ENCODE measurements around the gene NYAP1.

- TF ChIP-seq CTCF (IDR thresholded peaks at IDR 0.05), result no peak
- no peak for TF ChIP-seq POLR2A (IDR thresholded peaks at IDR 0.05)
- TF ChIP-seq POLR2AphosphoS5 (IDR thresholded peaks at IDR 0.05), result no peak
- no peak for TF ChIP-seq EP300 (IDR thresholded peaks at IDR 0.05)
Observed at GRCh38 chr7:100510437-100511239, 26.9 kb downstream of the NYAP1 start.
